HCT116 (cell line): ENCODE results near the gene DENND1A.

Experiments
- CTCF ChIP-seq, 3 experiments: fragments of 200-600 bp in 1 of 3; sonication (generic) in 1 of 3; IDR thresholded peaks in 2 of 3; conservative IDR thresholded peaks in 1 of 3; 2 replicates each; pipeline ENCODE4 v1.5.1; 2012 to 2017; ENCODE audit warnings: low read depth in 2 of 3, low read length in 2 of 3, antibody characterized with exemption in 1 of 3, borderline replicate concordance in 1 of 3, control low read depth in 1 of 3, mild to moderate bottlenecking in 1 of 3, mixed read lengths in 1 of 3, mixed run types in 1 of 3, moderate library complexity in 1 of 3; ENCODE audit not compliant: insufficient read depth in 1 of 3
- EZH2phosphoT487 ChIP-seq: fragments of 200-600 bp; IDR thresholded peaks from 2 replicates; pipeline ENCODE4 v1.6.1; 2018; ENCODE audit warnings: antibody characterized with exemption, borderline replicate concordance
- MAX ChIP-seq: IDR thresholded peaks from 2 replicates; pipeline ENCODE4 v1.6.1; 2012
- POLR2A ChIP-seq: IDR thresholded peaks from 2 replicates; pipeline ENCODE4 v1.7.0; 2011; ENCODE audit warnings: borderline replicate concordance; ENCODE audit not compliant: insufficient read depth, insufficient read length; ENCODE audit errors: extremely low read depth
- POLR2AphosphoS5 ChIP-seq: IDR thresholded peaks from 2 replicates; pipeline ENCODE4 v1.6.1; 2011; ENCODE audit warnings: mild to moderate bottlenecking, low read depth, low read length, moderate library complexity
- YY1 ChIP-seq: IDR thresholded peaks from 2 replicates; pipeline ENCODE4 v1.6.1; 2011; ENCODE audit warnings: low read length, low read depth, moderate library complexity, mild to moderate bottlenecking; ENCODE audit not compliant: insufficient replicate concordance; ENCODE audit errors: extremely low read depth
- ZNF274 ChIP-seq: fragments of 200-500 bp; sonication (Bioruptor generic); IDR thresholded peaks from 2 replicates; pipeline ENCODE4 v1.6.1; 2014; ENCODE audit warnings: mild to moderate bottlenecking, low read depth, low read length, inconsistent platforms

GRCh38 chr9:123480096-123480495 is 449.8 kb downstream of the DENND1A start:
- no peak for TF ChIP-seq EZH2phosphoT487
- no peak for TF ChIP-seq CTCF (IDR thresholded peaks at IDR 0.05 in 2 of 3, conservative IDR thresholded peaks at IDR 0.05 in 1 of 3; ENCODE audit: borderline replicate concordance in 1 of 3, insufficient read depth in 1 of 3, low read depth in 2 of 3, low read length in 2 of 3)
- TF ChIP-seq YY1, result no peak
- no peak for TF ChIP-seq MAX
- no peak for TF ChIP-seq POLR2AphosphoS5
- TF ChIP-seq POLR2A, result no peak
- no peak for TF ChIP-seq ZNF274
